Ovary (tissue), 9 donors: ENCODE data around the gene FRY. TPM values are rescaled to one million over a fixed set of nuclear protein-coding genes. Genes with fewer than 3 reads are reported as not detected.

Experiments
- DNase-seq, 5 donors: peaks; one replicate each; pipeline ENCODE4 v3.0.0-alpha.2; 2019 to 2020
- H3K27ac ChIP-seq, 2 donors: fragments of 200-600 bp; one replicate each; pipeline versions ENCODE4 v1.5.1 to v1.8.0; 2019 to 2022
- H3K27me3 ChIP-seq: fragments of 200-600 bp; one replicate; pipeline ENCODE4 v1.8.0; 2022
- H3K36me3 ChIP-seq: fragments of 200-600 bp; sonication (generic); one replicate; pipeline ENCODE4 v1.5.1; 2019
- H3K4me1 ChIP-seq: one replicate; pipeline ENCODE4 v1.8.1; 2013; ENCODE audit warnings: mild to moderate bottlenecking, moderate library complexity; ENCODE audit not compliant: insufficient read depth
- H3K4me3 ChIP-seq: fragments of 200-600 bp; sonication (generic); one replicate; pipeline ENCODE4 v1.5.1; 2017
- H3K9me3 ChIP-seq, 2 donors: fragments of 200-600 bp in 1 of 2; sonication (generic) in 1 of 2; one replicate each; pipeline versions ENCODE4 v1.5.1 to v1.8.1; 2013 to 2019; ENCODE audit warnings: mild to moderate bottlenecking in 1 of 2, moderate library complexity in 1 of 2
- EP300 ChIP-seq: sonication (generic); formaldehyde crosslinking; IDR thresholded peaks from one replicate; pipeline ENCODE4 v1.6.1; 2017; ENCODE audit warnings: antibody characterized with exemption
- POLR2A ChIP-seq: fragments of 450-650 bp; IDR thresholded peaks from one replicate; pipeline ENCODE4 v1.6.1; 2017; ENCODE audit warnings: antibody characterized with exemption, mild to moderate bottlenecking, moderate library complexity
- WGBS, 3 donors: extraction: QIAGEN DNeasy Blood & Tissue Kit in 1 of 3; methylation state at CpG; one replicate each; pipeline versions ENCODE4 v1.1.5 to v1.1.7; 2013 to 2017; 5-methylcytosine and 5-hydroxymethylcytosine counted together
- intact Hi-C, 4 donors: fragments of 100-400 bp; cut with DNase I; formaldehyde crosslinking; loops; one replicate each; pipeline versions ENCODE4 v1.11.0 to v1.15.1; 2022 to 2023
- polyA plus RNA-seq, 2 donors: library from polyadenylated mRNA; stranded (reverse); fragments of 200-250 nt in 1 of 2; fragments of 350-450 nt in 1 of 2; fragmentation: Illumina TruSeq in 1 of 2; extraction: RNeasy Lipid Tissue Mini Kit (QIAGEN cat#74804) in 1 of 2; gene quantifications; one replicate each; pipeline ENCODE4 v1.2.3, GENCODE V29; 2013 to 2014
- total RNA-seq, 7 donors: library from RNA; depleted of rRNA in 2 of 7; stranded (reverse); fragments of >200 nt in 2 of 7; fragmentation: NEBNext Ultra II Directional in 3 of 7; extraction: Animal tissue kit (Norgen Biotek cat#: 25700) in 3 of 7; gene quantifications; one replicate each; pipeline versions ENCODE4 v1.1.0 to v1.2.4, GENCODE V29; 2016 to 2023
- TF ChIP-seq, protein P1 (sequence below), 3 donors: fragments of 450-650 bp in 2 of 3; fragments of 200-600 bp in 1 of 3; IDR thresholded peaks; one replicate each; pipeline versions ENCODE4 v1.5.1 to v1.8.0; 2016 to 2022; ENCODE audit warnings: antibody characterized with exemption in 3 of 3, mild to moderate bottlenecking in 1 of 3
- donor health status: DM: no; HTN: no; CAD: no; lungs with moderate emphysema.
- donor health status: DM: no; HTN: no; CAD: no.
- donor health status: Bipolar disorder and iron deficiency.
- donor health status: DM: yes; HTN: yes; CAD: no.
- donor health status: DM: no; HTN: no; CAD: no.
- donor health status: DM: yes; HTN: yes; CAD: no.

FRY gene
- total and polyA plus RNA-seq, 9 donors = 11.6 to 36.7 (median 19.4) TPM

DNA sequence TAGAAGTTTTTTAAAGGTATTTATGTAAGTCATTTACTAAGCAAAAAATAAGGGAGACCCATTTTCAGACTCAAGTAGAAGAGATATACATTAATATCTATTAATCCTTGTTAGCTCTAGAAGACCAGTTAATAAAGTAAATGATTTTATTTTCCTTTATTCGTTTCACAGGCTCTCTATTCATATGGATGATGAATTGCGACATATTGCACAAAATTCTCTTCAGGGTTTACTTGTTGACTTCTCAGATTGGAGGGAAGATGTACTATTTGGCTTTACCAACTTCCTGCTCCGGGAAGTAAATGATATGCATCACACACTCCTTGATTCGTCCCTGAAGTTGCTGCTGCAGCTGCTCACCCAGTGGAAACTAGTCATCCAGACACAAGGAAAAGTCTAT is 139.3 kb downstream of the FRY start:
- 94 to 97% (median 97%) methylated on average over 4 of the region's 4 CpGs for WGBS, 3 donors

GRCh38 chr13:32173881-32174280 is 142.3 kb downstream of the FRY start:
- no peaks in the 10 kb centered on the region for H3K4me1 ChIP-seq
- no peak overlapping the region for H3K4me3 ChIP-seq
- DNase-seq = no peak
- no peaks in the 10 kb centered on the region for H3K27me3 ChIP-seq
- TF ChIP-seq EP300 (no peak), POLR2A (no peak)
- TF ChIP-seq, protein P1, sequence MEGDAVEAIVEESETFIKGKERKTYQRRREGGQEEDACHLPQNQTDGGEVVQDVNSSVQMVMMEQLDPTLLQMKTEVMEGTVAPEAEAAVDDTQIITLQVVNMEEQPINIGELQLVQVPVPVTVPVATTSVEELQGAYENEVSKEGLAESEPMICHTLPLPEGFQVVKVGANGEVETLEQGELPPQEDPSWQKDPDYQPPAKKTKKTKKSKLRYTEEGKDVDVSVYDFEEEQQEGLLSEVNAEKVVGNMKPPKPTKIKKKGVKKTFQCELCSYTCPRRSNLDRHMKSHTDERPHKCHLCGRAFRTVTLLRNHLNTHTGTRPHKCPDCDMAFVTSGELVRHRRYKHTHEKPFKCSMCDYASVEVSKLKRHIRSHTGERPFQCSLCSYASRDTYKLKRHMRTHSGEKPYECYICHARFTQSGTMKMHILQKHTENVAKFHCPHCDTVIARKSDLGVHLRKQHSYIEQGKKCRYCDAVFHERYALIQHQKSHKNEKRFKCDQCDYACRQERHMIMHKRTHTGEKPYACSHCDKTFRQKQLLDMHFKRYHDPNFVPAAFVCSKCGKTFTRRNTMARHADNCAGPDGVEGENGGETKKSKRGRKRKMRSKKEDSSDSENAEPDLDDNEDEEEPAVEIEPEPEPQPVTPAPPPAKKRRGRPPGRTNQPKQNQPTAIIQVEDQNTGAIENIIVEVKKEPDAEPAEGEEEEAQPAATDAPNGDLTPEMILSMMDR (IDR thresholded peaks at IDR 0.05) = no peak
- H3K9me3 ChIP-seq = no peaks in the 10 kb centered on the region
- 90 to 98% (median 96%) methylated on average over 1 of the region's 1 CpG for WGBS, 3 donors
- intact Hi-C loops = no loop called here
- no peaks in the 10 kb centered on the region for H3K36me3 ChIP-seq
- no peak overlapping the region for H3K27ac ChIP-seq

More for the DNA sequence above, 139.3 kb downstream of the FRY start:
- Histone ChIP-seq H3K36me3 (no peaks in the 10 kb centered on the region), H3K27me3 (no peaks in the 10 kb centered on the region), H3K9me3 (no peaks in the 10 kb centered on the region), H3K4me3 (no peak overlapping the region), H3K27ac (no peak overlapping the region), H3K4me1 (no peaks in the 10 kb centered on the region)
- intact Hi-C loops = no loop called here
- TF ChIP-seq, protein P1 (IDR thresholded peaks at IDR 0.05) = no peak
- TF ChIP-seq POLR2A = no peak
- no peak for TF ChIP-seq EP300
- no peak for DNase-seq

DNA sequence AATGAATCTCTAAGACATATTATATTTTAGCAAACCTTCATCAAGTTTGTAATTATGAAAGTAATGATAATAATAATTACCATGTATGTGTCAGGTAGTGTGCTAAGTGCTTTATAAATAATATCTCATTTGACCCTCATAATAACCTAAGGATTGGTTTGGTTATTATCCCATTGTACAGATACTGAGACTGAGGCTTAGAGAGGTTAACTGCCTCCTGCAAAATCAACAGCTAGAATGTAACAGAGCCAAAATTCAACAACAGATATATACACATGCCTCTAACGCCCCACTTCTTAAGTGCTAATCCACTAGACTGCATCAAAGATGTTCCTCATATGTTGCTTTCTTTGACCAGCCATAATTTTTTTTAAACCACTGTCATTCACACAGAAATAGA is 142.8 kb downstream of the FRY start:
- intact Hi-C loops = no loop called here
- 92 to 98% (median 97%) methylated on average over 1 of the region's 1 CpG for WGBS, 3 donors
- no peak overlapping the region for H3K4me3 ChIP-seq

GRCh38 chr13:32175307-32175706 is 143.7 kb downstream of the FRY start:
- no peaks in the 10 kb centered on the region for H3K27me3 ChIP-seq
- no peak overlapping the region for H3K27ac ChIP-seq
- H3K4me3 ChIP-seq = no peak overlapping the region
- no peaks in the 10 kb centered on the region for H3K36me3 ChIP-seq
- intact Hi-C loops = no loop called here
- TF ChIP-seq EP300 (no peak), POLR2A (no peak)
- TF ChIP-seq, protein P1 (IDR thresholded peaks at IDR 0.05) = no peak
- no peak for DNase-seq
- H3K9me3 ChIP-seq = no peaks in the 10 kb centered on the region
- WGBS, 3 donors = 39 to 58% (median 50%) methylated on average over 6 of the region's 6 CpGs
- no peaks in the 10 kb centered on the region for H3K4me1 ChIP-seq

More for the DNA sequence above, 142.8 kb downstream of the FRY start:
- Histone ChIP-seq H3K27ac (no peak overlapping the region), H3K27me3 (no peaks in the 10 kb centered on the region), H3K36me3 (no peaks in the 10 kb centered on the region), H3K4me1 (no peaks in the 10 kb centered on the region), H3K9me3 (no peaks in the 10 kb centered on the region)
- no peak for TF ChIP-seq POLR2A
- no peak for DNase-seq

GRCh38 chr13:32175943-32176342 is 144.4 kb downstream of the FRY start:
- Histone ChIP-seq H3K9me3 (no peaks in the 10 kb centered on the region), H3K27me3 (no peaks in the 10 kb centered on the region), H3K36me3 (no peaks in the 10 kb centered on the region), H3K27ac (no peak overlapping the region), H3K4me1 (no peaks in the 10 kb centered on the region), H3K4me3 (no peak overlapping the region)
- intact Hi-C loops = no loop called here
- TF ChIP-seq EP300 = no peak
- TF ChIP-seq, protein P1 (IDR thresholded peaks at IDR 0.05) = no peak
- no peak for TF ChIP-seq POLR2A
- WGBS, 3 donors = 83 to 89% (median 85%) methylated on average over 2 of the region's 2 CpGs
- DNase-seq = no peak
